ENCODE data around the gene HOXC5. TPM values are rescaled to one million over a fixed set of nuclear protein-coding genes. Genes with fewer than 3 reads are reported as not detected.

The HOXC5 gene
- total RNA-seq, result not detected

GRCh38 chr12:54032627-54033100 is at the start of gene HOXC5:
HOXC5 (plus strand) TSS chr12:54033050; CDS start chr12:54033123, 73 bp downstream.
- Mint-ChIP-seq H3K9me3 (ENCODE audit: low read depth) (peaks cover 3% of the 10 kb centered on the region), H3K4me3 (peak within 1 kb of the TSS; percentile 28), H3K4me1 (peaks cover 25% of the 10 kb centered on the region), H3K36me3 (ENCODE audit: low read depth) (no peaks in the 10 kb centered on the region), H3K27me3 (peaks cover 64% of the 10 kb centered on the region), H3K27ac (no peak within 1 kb of the TSS)
- ATAC-seq (peak; percentile 36), DNase-seq (peak; percentile 81)
- ChIA-PET CTCF (interaction anchor here (0.5 to 4.3 kb wide), 45 partner anchors 9 to 387 kb away, joined by 3 to 72 read pairs (median 5); partner anchors contain the start of genes HOXC10, HOXC12, HOXC4 and HOXC8), POLR2A (interaction anchor here (0.6 to 0.9 kb wide), 2 partner anchors 141 to 825 kb away, joined by 3 to 5 read pairs; partner anchors contain the start of gene ITGB7)
- intact Hi-C loops (cut with DNase I, micrococcal nuclease), result loop anchor here (1.0 to 2.0 kb wide), 3 partner anchors 26 to 168 kb away; no protein-coding TSS in a partner anchor

GRCh38 chr12:53983568-53983949 is 49.3 kb upstream of the HOXC5 start:
- CTCF ChIA-PET, result interaction anchor here (2.6 kb wide), 1 partner anchor 218 kb away, joined by 21 read pairs; no protein-coding TSS in a partner anchor
- no peak for DNase-seq
- Mint-ChIP-seq H3K4me3 (no peak overlapping the region), H3K36me3 (ENCODE audit: low read depth) (no peaks in the 10 kb centered on the region), H3K9me3 (ENCODE audit: low read depth) (no peaks in the 10 kb centered on the region), H3K27me3 (peaks cover 86% of the 10 kb centered on the region), H3K27ac (no peak overlapping the region), H3K4me1 (peaks cover 13% of the 10 kb centered on the region)
- POLR2A ChIA-PET, result no interaction called here
- ATAC-seq, result no peak
- intact Hi-C loops (cut with DNase I, micrococcal nuclease), result loop anchor here in 1 of 2 experiments (5.0 kb wide), 1 partner anchor 69 kb away; the partner anchor contains the start of gene HOXC4

GRCh38 chr12:53983950-53984572 is 48.8 kb upstream of the HOXC5 start:
- Mint-ChIP-seq H3K27ac (no peak overlapping the region), H3K27me3 (peaks cover 85% of the 10 kb centered on the region), H3K4me1 (peaks cover 16% of the 10 kb centered on the region), H3K36me3 (ENCODE audit: low read depth) (no peaks in the 10 kb centered on the region), H3K4me3 (no peak overlapping the region), H3K9me3 (ENCODE audit: low read depth) (no peaks in the 10 kb centered on the region)
- ATAC-seq (no peak), DNase-seq (no peak)
- POLR2A ChIA-PET, result interaction anchor here (1.2 kb wide), 1 partner anchor 67 kb away, joined by 3 read pairs; no protein-coding TSS in a partner anchor
- CTCF ChIA-PET, result interaction anchor here (1.2 to 5.6 kb wide), 11 partner anchors 8 to 231 kb away, joined by 3 to 37 read pairs (median 9); partner anchors contain the start of genes HOXC11 and HOXC9
- intact Hi-C loops (cut with DNase I, micrococcal nuclease), result loop anchor here (1.0 to 5.0 kb wide), 4 partner anchors 22 to 223 kb away; partner anchors contain the start of gene HOXC4 (in 1 of the 2)

GRCh38 chr12:53984901-53985691 is 47.8 kb upstream of the HOXC5 start, which contains the start of gene HOXC10:
HOXC10 (plus strand) TSS chr12:53985146; CDS start chr12:53985260, 114 bp downstream.
- ChIA-PET CTCF (interaction anchor here (0.6 to 5.6 kb wide), 29 partner anchors 8 to 382 kb away, joined by 3 to 37 read pairs (median 4); partner anchors contain the start of genes HOXC11, HOXC5, HOXC8 and HOXC9), POLR2A (interaction anchor here (1.2 kb wide), 1 partner anchor 66 kb away, joined by 3 read pairs; no protein-coding TSS in a partner anchor)
- DNase-seq, result peak; percentile 97
- Mint-ChIP-seq H3K4me3 (peak within 1 kb of the TSS; percentile 12), H3K9me3 (ENCODE audit: low read depth) (no peaks in the 10 kb centered on the region), H3K36me3 (ENCODE audit: low read depth) (no peaks in the 10 kb centered on the region), H3K27ac (no peak within 1 kb of the TSS), H3K4me1 (peaks cover 27% of the 10 kb centered on the region), H3K27me3 (peaks cover 85% of the 10 kb centered on the region)
- intact Hi-C loops (cut with DNase I, micrococcal nuclease), result loop anchor here (1.0 to 5.0 kb wide), 7 partner anchors 21 to 229 kb away; partner anchors contain the start of gene HOXC4 (in 1 of the 2)
- ATAC-seq, result peak; percentile 82

GRCh38 chr12:53985692-53985993 is 47.2 kb upstream of the HOXC5 start:
- Mint-ChIP-seq H3K4me1 (peaks cover 31% of the 10 kb centered on the region), H3K27ac (no peak overlapping the region), H3K27me3 (peaks cover 85% of the 10 kb centered on the region), H3K9me3 (ENCODE audit: low read depth) (no peaks in the 10 kb centered on the region), H3K4me3 (peak overlapping the region; percentile 12), H3K36me3 (ENCODE audit: low read depth) (no peaks in the 10 kb centered on the region)
- DNase-seq (no peak), ATAC-seq (no peak)
- CTCF ChIA-PET, result interaction anchor here (0.7 to 5.6 kb wide), 25 partner anchors 9 to 234 kb away, joined by 3 to 37 read pairs (median 5); partner anchors contain the start of genes HOXC11, HOXC5, HOXC8 and HOXC9
- POLR2A ChIA-PET, result no interaction called here
- intact Hi-C loops (cut with DNase I, micrococcal nuclease), result loop anchor here (1.0 to 5.0 kb wide), 4 partner anchors 205 to 229 kb away; no protein-coding TSS in a partner anchor

- no peak overlapping the region for H3K4me3 Mint-ChIP-seq
- peak; percentile 53 for DNase-seq
- peaks cover 83% of the 10 kb centered on the region for H3K27me3 Mint-ChIP-seq
- POLR2A ChIA-PET, result interaction anchor here (0.6 kb wide), 1 partner anchor 75 kb away, joined by 3 read pairs; no protein-coding TSS in a partner anchor
- H3K4me1 Mint-ChIP-seq, result peaks cover 33% of the 10 kb centered on the region
- no peak for ATAC-seq
- no peaks in the 10 kb centered on the region for H3K9me3 Mint-ChIP-seq (ENCODE audit: low read depth)
- H3K27ac Mint-ChIP-seq, result no peak overlapping the region
- H3K36me3 Mint-ChIP-seq (ENCODE audit: low read depth), result no peaks in the 10 kb centered on the region
- CTCF ChIA-PET, result interaction anchor here (0.6 to 5.6 kb wide), 20 partner anchors 9 to 229 kb away, joined by 3 to 37 read pairs (median 5); partner anchors contain the start of genes HOXC5, HOXC8 and HOXC9
- intact Hi-C loops (cut with DNase I, micrococcal nuclease), result loop anchor here (1.0 to 5.0 kb wide), 4 partner anchors 205 to 228 kb away; no protein-coding TSS in a partner anchor
These were observed 46.7 kb upstream of the HOXC5 start for GRCh38 chr12:53985994-53986685.

GRCh38 chr12:53986686-53987483 is 46.0 kb upstream of the HOXC5 start:
- H3K27ac Mint-ChIP-seq, result no peak overlapping the region
- H3K4me3 Mint-ChIP-seq, result no peak overlapping the region

GRCh38 chr12:53987787-53988230 is 45.0 kb upstream of the HOXC5 start:
- ChIA-PET CTCF (interaction anchor here (0.6 to 5.6 kb wide), 11 partner anchors 9 to 228 kb away, joined by 3 to 37 read pairs (median 4); partner anchors contain the start of genes HOXC5 and SMUG1), POLR2A (no interaction called here)
- peaks cover 33% of the 10 kb centered on the region for H3K4me1 Mint-ChIP-seq
- intact Hi-C loops (cut with DNase I, micrococcal nuclease), result loop anchor here in 1 of 2 experiments (2.0 to 5.0 kb wide), 2 partner anchors 17 to 204 kb away; no protein-coding TSS in a partner anchor
- no peak for ATAC-seq
- H3K4me3 Mint-ChIP-seq, result no peak overlapping the region
- H3K27ac Mint-ChIP-seq, result no peak overlapping the region
- no peaks in the 10 kb centered on the region for H3K36me3 Mint-ChIP-seq (ENCODE audit: low read depth)
- H3K27me3 Mint-ChIP-seq, result peaks cover 85% of the 10 kb centered on the region
- no peaks in the 10 kb centered on the region for H3K9me3 Mint-ChIP-seq (ENCODE audit: low read depth)
- DNase-seq, result no peak

More at GRCh38 chr12:53986686-53987483, 46.0 kb upstream of the HOXC5 start:
- intact Hi-C loops (cut with DNase I, micrococcal nuclease), result loop anchor here in 1 of 2 experiments (5.0 kb wide), 1 partner anchor 205 kb away; no protein-coding TSS in a partner anchor
- ChIA-PET CTCF (interaction anchor here (0.6 to 5.6 kb wide), 19 partner anchors 9 to 221 kb away, joined by 3 to 37 read pairs (median 5); partner anchors contain the start of genes HOXC5, HOXC8, HOXC9 and SMUG1), POLR2A (interaction anchor here (0.6 kb wide), 1 partner anchor 74 kb away, joined by 3 read pairs; no protein-coding TSS in a partner anchor)
- H3K9me3 Mint-ChIP-seq (ENCODE audit: low read depth), result no peaks in the 10 kb centered on the region
- ATAC-seq (no peak), DNase-seq (no peak)
- peaks cover 84% of the 10 kb centered on the region for H3K27me3 Mint-ChIP-seq
- no peaks in the 10 kb centered on the region for H3K36me3 Mint-ChIP-seq (ENCODE audit: low read depth)
- H3K4me1 Mint-ChIP-seq, result peaks cover 33% of the 10 kb centered on the region

- Mint-ChIP-seq H3K4me3 (no peak overlapping the region), H3K27ac (no peak overlapping the region), H3K27me3 (peaks cover 83% of the 10 kb centered on the region), H3K9me3 (ENCODE audit: low read depth) (no peaks in the 10 kb centered on the region), H3K4me1 (peaks cover 33% of the 10 kb centered on the region), H3K36me3 (ENCODE audit: low read depth) (no peaks in the 10 kb centered on the region)
- CTCF ChIA-PET, result interaction anchor here (0.5 to 5.6 kb wide), 12 partner anchors 9 to 219 kb away, joined by 3 to 37 read pairs (median 4); partner anchors contain the start of genes HOXC5, HOXC9 and SMUG1
- ATAC-seq (no peak), DNase-seq (no peak)
- intact Hi-C loops (cut with DNase I, micrococcal nuclease), result loop anchor here in 1 of 2 experiments (2.0 to 5.0 kb wide), 2 partner anchors 16 to 204 kb away; no protein-coding TSS in a partner anchor
- POLR2A ChIA-PET, result no interaction called here
These were observed 44.2 kb upstream of the HOXC5 start for GRCh38 chr12:53988541-53989226.

Measured in activated CD4-positive, alpha-beta T cell treated with anti-CD3 and anti-CD28 coated beads for 36 hours (primary cell).